NCI-H187 (cell line): ENCODE measurements around the gene ZNF581.

Experiments used
- DNase-seq, 2 experiments: peaks; one replicate each; lab custom pipeline; 2025; lab: John Stamatoyannopoulos, UW

Gene ZNF581

DNA sequence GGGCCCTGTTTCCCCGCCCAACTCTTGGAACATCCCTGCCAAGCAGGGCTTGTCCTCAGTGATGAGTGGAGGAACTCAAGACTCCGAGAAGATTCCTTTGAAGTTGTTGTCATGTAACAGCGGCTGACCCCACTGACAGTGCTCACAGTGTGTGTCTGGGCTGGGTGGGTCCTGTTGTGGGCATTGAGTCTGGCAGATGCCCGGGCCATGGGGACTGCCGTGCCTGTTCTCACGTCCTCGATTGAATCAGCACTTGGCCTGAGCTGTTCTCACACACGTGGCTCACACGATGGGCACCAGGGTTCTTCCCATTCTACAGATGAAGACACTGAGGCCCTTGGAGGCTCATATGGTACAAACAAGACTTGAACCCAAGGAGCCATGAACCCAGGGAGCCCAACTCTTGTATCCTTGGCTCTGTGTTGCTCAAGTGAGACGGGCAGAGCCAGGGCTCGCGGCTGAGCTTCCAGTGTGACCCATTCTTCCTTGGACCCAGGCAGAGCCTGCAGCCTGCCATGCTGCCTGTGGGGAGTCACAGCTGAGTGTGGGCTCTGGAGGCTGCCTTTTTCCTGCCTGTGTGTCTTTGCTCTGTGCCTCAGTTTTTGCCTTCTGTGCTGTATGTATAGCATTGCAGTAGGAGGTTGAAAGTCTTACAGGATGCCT, 23.0 kb downstream of the ZNF581 start:
- no peak for DNase-seq

- no peak for DNase-seq
Measured at GRCh38 chr19:55667006-55667381, 23.5 kb downstream of the ZNF581 start.

DNA sequence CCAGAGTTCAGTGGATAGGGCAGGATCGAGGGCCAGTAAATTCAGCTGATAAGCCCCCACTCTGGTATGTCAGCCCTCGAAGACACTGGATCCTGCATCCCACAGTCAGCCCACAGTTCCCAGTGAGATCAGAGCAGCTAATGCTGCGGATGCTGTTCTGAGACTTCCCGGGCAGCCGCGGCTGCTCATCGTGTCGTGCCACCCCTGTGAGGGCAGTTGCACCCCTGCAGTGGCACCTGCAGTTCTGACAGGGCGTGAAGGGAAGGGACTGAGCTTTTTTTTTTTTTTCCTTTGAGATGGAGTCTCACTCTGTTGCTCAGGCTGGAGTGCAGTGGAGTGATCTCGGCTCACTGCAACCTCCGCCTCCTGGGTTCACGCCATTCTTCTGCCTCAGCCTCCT, 24.1 kb downstream of the ZNF581 start:
- no peak for DNase-seq

DNA sequence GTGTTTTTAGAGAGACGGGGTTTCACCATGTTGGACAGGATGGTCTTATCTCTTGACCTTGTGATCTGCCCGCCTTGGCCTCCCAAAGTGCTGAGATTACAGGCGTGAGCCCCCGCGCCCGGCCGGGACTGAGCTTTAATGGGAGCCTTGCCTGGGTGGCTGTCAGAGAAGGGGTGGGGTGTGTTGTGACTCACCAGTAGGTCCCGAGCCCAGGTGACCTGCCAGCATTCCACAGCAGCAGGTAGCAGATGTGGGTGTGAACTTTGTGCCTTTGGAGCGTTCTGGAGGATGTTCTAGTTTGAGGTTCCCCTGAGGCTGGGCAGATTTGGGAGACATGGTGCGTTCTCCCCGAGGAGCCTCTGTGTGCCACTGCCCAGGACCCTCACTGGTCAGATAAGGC, 24.5 kb downstream of the ZNF581 start:
- DNase-seq: no peak

DNA sequence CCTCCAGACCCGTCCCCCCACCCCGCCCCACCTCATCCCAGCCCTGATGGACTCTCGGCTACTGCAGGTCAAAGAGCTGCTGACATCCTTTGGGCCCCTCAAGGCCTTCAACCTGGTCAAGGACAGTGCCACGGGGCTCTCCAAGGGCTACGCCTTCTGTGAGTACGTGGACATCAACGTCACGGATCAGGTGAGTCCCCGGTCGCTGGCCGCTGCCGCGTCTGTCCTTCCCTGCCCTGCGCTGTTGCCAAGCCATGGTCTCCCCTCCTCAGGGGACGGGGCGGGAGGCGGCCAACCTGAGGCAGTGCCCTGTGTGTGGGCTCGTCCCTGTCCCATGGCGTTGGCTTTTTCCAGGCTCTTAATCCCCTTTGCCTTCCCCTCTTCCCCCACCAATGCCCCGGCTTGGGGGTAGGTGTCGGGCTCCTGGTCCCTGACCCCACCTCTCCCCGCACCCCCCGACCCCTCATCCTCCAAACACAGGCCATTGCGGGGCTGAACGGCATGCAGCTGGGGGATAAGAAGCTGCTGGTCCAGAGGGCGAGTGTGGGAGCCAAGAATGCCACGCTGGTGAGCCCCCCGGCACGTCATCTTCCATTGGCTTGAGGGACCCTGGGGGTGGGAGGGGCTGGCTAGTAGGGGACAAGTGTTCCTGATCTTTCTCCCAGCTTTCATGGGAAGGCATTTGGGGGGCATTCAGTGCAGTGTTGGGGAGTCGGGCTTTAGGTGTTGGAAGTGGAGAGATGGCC, 25.3 kb downstream of the ZNF581 start:
- DNase-seq: no peak

DNA sequence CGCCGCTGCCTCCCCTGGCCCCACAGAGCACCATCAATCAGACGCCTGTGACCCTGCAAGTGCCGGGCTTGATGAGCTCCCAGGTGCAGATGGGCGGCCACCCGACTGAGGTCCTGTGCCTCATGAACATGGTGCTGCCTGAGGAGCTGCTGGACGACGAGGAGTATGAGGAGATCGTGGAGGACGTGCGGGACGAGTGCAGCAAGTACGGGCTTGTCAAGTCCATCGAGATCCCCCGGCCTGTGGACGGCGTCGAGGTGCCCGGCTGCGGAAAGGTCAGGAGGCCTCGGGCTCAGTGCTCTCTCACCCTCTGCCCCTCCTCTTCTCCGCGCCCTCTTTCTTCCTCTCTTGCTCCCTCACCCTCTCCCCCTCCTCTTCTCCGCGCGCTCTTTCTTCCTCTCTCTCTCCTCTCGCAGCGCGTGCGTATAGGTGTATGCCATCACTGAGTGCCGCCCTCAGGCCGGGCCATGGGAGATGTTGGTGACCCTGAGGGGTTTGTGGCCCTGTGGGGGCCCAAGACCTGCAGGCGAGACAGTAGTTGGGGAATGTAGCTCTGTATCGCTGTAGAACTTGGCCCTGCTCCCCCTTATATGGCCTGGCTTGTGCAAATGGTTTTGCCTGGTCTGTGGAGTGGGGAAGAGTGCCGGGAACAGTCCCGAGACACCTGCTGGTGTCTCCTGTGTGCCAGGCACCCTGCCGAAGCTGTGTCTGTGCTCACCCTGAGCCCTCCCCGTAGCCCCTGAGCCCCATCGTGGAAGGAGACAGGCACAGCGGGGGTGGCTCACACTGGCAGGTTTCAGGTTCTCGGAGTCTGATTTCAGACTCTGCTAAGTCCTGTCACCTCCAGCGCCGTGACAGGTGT, 26.2 kb downstream of the ZNF581 start:
- no peak for DNase-seq

DNA sequence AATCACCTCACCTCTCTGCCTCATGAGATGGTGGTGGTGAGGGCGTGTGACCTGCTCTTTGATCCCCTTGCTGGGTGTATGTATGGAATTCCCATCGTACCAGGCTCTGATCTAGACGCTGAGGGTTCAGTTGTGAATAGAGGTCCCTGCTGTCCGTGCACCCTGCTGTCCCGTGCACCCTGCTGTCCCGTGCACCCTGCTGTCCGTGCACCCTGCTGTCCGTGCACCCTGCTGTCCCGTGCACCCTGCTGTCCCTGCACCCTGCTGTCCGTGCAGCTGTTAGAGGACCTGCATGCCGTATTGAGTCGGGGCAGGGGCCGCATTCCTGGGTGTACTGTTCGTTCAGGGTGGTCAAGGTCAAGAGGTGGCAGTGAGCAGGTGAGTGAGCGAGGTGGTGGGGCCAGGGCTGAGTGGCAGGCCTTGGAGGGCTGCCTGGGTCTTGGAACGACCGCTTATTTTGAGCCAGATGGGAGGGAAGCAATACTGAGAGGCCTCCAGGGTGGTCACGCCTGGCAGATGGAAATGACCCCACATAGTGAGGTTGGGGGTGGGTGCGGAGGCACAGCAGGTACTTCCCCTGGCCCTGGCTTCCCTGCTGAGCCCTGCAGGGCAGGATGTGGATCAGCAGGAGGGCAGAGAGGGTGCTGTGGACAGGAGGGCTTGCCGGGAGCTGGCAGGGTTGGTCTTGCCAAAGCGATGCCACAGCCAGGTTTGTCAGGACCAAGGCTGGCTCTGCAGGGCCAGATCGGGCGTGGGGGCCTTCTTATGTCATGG, 27.0 kb downstream of the ZNF581 start:
- DNase-seq: no peak

DNA sequence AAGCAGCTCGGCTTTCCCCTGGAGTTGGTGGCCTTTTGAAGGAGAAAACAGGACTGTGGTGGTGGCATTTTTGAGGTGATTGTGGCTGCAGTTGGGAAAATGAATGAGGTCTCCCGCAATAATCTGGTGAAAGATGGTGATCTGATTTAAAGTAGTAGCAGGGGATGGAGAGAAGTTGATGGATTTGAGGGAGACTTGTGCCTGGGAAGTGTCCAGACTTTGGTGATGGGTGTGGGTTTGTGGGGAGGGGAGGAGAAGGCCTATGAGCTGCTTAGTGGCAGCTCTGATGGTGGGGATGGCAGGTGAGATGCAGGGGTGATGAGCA, 27.6 kb downstream of the ZNF581 start:
- DNase-seq: no peak

- DNase-seq: no peak
Measured at GRCh38 chr19:55672418-55672817, 29.0 kb downstream of the ZNF581 start.

DNA sequence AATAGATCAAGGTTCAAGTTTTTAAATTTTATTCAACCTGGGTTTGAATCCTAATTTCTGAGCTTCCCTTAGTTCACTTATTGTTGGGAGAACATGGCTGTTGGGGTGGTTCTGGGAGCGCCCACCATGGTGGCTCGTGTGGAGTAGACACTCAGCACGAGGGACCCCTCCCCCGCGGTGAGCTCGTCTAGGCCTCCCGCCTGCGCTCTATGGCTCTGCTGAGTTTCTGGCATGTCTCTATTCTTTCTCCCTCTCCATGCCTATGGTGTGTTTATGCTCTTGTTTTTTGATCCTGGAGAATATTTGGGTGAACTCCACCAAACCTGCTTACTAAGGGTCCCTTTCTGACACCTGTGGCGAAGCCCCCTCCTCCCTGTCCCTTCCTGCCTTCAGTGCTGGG, 30.0 kb downstream of the ZNF581 start:
- DNase-seq: no peak

DNA sequence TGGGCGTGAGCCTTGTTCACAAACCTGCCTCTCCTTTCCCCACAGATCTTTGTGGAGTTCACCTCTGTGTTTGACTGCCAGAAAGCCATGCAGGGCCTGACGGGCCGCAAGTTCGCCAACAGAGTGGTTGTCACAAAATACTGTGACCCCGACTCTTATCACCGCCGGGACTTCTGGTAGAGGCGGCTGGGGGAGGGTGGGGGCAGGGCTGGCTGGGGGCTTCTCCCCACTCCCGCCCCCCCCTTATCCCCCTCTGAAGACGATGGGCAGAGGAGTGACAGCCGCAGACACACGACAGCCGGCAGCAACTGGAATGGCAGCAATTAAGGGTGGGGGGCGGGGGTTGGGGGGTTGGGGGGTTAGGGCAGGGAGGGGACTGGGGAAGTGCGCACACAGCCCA, 30.4 kb downstream of the ZNF581 start:
- DNase-seq: no peak

DNA sequence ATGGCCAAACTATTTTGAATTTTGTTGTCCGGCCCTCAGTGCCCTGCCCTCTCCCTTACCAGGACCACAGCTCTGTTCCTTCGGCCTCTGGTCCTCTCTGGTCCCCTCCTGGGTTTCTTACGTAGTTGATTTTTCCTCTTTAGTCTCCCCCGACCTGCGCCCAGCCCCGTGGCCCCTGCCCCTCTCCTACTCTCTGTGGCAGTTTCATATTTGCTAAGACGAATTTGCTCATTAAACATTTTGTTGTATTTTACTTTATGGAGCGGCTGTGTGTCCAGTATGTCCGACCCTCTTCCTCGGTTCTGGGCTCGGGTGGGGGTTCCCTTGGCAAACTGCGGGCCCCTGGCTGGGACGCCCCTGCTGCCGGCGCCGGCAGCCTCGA, 31.0 kb downstream of the ZNF581 start:
- DNase-seq: no peak

DNA sequence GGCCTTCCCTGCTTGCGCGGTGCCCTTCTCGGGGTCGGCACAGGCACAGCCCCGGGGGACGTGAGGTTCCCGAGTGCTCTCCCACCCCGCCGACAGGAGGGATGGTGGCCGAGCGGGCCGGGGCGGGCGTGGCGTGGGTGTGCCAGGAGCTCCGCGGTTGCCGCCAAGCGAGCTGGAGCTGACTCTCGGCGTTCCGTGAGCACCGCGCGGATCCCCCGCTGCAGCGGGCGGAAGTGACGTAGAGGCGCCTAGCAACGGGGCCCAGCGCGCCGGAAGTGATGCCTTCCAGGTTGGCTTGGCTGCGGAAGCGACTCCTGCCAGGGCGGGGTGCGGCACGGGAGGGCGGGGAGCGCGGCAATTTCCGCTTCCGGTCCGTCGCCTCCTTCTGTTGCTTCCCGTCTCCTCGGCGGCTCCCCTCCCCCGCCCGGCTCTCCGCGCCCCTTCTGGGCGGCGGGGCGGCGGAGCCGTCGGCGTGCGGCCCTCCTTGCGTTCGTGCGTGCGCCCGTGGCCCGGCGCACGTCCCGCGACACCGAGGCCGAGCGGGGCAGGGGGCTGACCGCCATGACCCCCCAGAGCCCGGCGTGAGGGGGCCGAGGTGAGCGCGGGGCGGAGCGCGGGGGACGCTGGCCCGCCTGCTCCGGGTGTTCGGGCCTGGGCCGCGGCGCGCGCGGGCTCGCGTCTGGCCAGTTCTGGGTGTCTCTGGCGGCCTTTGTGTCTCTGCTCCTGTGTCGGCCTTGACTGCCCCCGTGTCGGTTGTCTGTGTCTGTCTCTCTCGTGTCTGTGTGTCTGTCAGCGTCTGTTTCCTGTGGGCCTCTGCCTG, 31.6 kb downstream of the ZNF581 start, which contains the start of gene EPN1:
Gene EPN1 (plus strand): TSS at position 386 of the 820 bp plus-strand sequence. CDS start 3,402 bp downstream, outside the sequence.
- peak; percentile 91 to 96 for DNase-seq

GRCh38 chr19:55675661-55676354, 32.4 kb downstream of the ZNF581 start:
- DNase-seq: no peak

DNA sequence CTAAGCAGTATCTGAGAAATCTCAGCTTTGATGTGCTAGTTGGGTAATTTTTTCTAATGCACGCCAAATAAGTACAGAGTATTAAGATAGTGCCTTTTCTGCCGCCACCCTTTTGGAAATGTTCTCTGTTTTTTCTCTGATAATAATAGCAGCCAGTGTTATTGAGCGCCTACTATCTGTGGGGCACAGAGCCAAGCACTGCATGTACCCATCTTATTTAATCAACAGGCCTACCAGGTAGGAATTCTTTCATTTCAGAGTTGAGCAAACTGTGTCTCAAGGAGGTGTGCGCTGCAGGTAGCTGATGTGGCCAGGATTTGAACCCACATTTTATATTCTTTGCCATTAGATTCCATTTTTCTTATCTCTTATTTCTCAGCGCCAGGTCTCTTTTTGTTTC, 32.9 kb downstream of the ZNF581 start:
- DNase-seq: no peak

GRCh38 chr19:55676889-55677505, 33.5 kb downstream of the ZNF581 start:
- no peak for DNase-seq

DNA sequence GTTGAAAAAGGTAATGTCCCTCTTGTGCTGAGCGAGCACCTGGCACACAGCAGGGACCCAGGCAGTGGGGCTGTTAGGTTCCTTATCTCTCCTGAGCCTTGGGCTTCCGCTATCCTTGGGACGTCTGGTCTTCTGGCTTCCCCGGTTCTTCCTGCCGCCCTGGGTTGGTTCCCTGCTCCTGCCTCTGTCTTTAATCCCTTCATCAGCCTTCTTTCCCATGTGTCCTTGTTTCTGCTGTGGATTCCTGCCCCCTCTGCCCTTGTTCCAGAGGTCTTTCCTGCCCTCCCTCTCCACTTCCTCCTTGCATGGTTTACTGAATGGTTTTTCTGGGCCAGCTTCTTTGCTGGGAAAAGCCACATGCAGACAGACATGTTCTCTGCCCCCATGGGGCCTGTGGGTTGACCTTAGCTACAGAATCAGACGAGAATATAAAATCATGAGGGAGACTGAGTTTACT, 34.2 kb downstream of the ZNF581 start:
- no peak for DNase-seq

GRCh38 chr19:55678121-55678671, 34.7 kb downstream of the ZNF581 start:
- no peak for DNase-seq

DNA sequence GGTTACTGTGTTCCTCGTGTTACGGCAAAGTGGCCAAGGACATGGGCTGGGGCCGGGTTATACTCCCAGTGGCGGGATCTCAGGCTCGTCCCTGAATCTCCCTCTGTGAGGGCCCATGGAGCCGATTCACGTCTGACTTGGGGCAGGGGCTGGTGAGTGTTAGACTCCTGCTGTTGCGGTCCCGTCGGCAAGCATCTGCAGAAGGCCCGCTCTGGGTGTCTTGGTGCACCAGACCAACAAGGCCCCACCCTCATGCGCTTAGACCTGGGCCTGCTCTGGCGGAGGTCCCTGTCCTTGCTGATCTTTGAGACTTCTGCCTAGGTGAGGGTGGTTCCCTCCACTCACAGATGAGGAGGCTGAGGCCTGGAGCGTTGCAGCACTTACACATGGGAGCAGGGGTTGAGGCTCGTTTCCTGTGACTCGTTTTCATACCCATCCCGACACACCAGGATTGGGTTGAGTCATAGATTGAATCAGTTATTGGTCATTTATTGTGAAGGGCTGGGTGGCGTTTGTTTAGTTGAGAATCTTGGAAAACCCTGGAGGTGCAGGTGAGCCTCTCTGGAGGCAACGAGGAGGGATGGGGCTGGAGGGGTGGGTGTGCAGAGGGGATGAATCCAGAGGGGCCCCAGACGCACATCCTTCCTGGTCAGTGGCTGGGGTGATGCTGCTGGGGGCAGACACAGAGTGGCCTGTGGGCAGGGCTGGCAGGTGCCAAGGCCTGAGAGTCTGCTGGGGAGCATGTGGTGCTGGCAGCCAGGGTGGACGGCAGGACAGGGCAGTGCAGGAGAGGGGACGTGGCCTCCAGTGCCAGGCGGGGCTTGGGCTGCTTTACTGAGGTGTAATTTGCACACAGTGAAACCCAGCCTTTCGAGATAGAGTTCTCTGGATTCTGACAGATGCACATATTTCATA, 36.2 kb downstream of the ZNF581 start:
- DNase-seq: no peak
